ENCODE measurements around the gene SLC22A23. TPM values are rescaled to one million over a fixed set of nuclear protein-coding genes. Genes with fewer than 3 reads are reported as not detected.

SLC22A23 gene
- total RNA-seq, 1 donor, result 9.0 TPM

GRCh38 chr6:3412779-3413500, 43.9 kb downstream of the SLC22A23 start:
- no peak overlapping the region for H3K4me3 ChIP-seq (ENCODE audit: low read depth, low read length)
- no peak for TF ChIP-seq CTCF (IDR thresholded peaks at IDR 0.05; ENCODE audit: insufficient read depth, low read length)
- no peak for DNase-seq (ENCODE audit: low read depth)

GRCh38 chr6:3411967-3412778, 44.7 kb downstream of the SLC22A23 start:
- no peak overlapping the region for H3K4me3 ChIP-seq (ENCODE audit: low read depth, low read length)
- DNase-seq (ENCODE audit: low read depth), result no peak
- TF ChIP-seq CTCF (IDR thresholded peaks at IDR 0.05; ENCODE audit: insufficient read depth, low read length), result no peak

- TF ChIP-seq CTCF (IDR thresholded peaks at IDR 0.05; ENCODE audit: insufficient read depth, low read length), result peak; percentile 79
- peak; percentile 72 for DNase-seq (ENCODE audit: low read depth)
- no peak overlapping the region for H3K4me3 ChIP-seq (ENCODE audit: low read depth, low read length)
Observed at GRCh38 chr6:3410385-3411360, 46.2 kb downstream of the SLC22A23 start.

GRCh38 chr6:3409699-3410384, 47.0 kb downstream of the SLC22A23 start:
- no peak for TF ChIP-seq CTCF (IDR thresholded peaks at IDR 0.05; ENCODE audit: insufficient read depth, low read length)
- DNase-seq (ENCODE audit: low read depth), result no peak
- H3K4me3 ChIP-seq (ENCODE audit: low read depth, low read length), result no peak overlapping the region

- no peak overlapping the region for H3K4me3 ChIP-seq (ENCODE audit: low read depth, low read length)
- no peak for DNase-seq (ENCODE audit: low read depth)
- TF ChIP-seq CTCF (IDR thresholded peaks at IDR 0.05; ENCODE audit: insufficient read depth, low read length), result no peak
Observed at GRCh38 chr6:3408665-3409064, 48.2 kb downstream of the SLC22A23 start.

GRCh38 chr6:3407840-3408239, 49.0 kb downstream of the SLC22A23 start:
- H3K4me3 ChIP-seq (ENCODE audit: low read depth, low read length), result no peak overlapping the region
- no peak for DNase-seq (ENCODE audit: low read depth)
- TF ChIP-seq CTCF (IDR thresholded peaks at IDR 0.05; ENCODE audit: insufficient read depth, low read length), result no peak

Data from fibroblast of the aortic adventitia (primary cell).